Islet precursor cell (in vitro differentiated cells): ENCODE data around the gene NDUFA11.
"Not testable (repeated sequence)": the region's sequence is repeated elsewhere in the genome, so short reads cannot be mapped to it uniquely, and the experiment has no call there.

Experiments used
- DNase-seq: peaks from one replicate; pipeline ENCODE4 v3.0.0-alpha.2; 2018

NDUFA11 gene

GRCh38 chr19:5851302-5851701, 52.3 kb downstream of the NDUFA11 start, which contains the start of gene FUT3:
Gene FUT3 (minus strand): TSS chr19:5851449.
- no peak for DNase-seq

GRCh38 chr19:5850743-5851293, 52.8 kb downstream of the NDUFA11 start:
- DNase-seq, result no peak

- DNase-seq, result no peak
Measured at GRCh38 chr19:5850189-5850588, 53.4 kb downstream of the NDUFA11 start.

- not testable (repeated sequence) for DNase-seq
Measured at GRCh38 chr19:5848621-5849020, 55.0 kb downstream of the NDUFA11 start.

- not testable (repeated sequence) for DNase-seq
Measured at GRCh38 chr19:5847846-5848245, 55.7 kb downstream of the NDUFA11 start.
